GM18499 (cell line): ENCODE data around the gene MFAP5.

Experiments
- ATAC-seq: cut with Tn5 transposase; IDR thresholded peaks from one replicate; pipeline ENCODE4 v1.9.1; 2021; ENCODE audit warnings: moderate number of reproducible peaks; ENCODE audit not compliant: insufficient read depth, unreplicated experiment

The MFAP5 gene

GRCh38 chr12:8662593-8662992, at the start of gene MFAP5:
TSS of gene MFAP5 (minus strand) at chr12:8662826. CDS start at chr12:8662104, 722 bp downstream.
- ATAC-seq = no peak

GRCh38 chr12:8709124-8709830, 46.7 kb upstream of the MFAP5 start:
- ATAC-seq = no peak

DNA sequence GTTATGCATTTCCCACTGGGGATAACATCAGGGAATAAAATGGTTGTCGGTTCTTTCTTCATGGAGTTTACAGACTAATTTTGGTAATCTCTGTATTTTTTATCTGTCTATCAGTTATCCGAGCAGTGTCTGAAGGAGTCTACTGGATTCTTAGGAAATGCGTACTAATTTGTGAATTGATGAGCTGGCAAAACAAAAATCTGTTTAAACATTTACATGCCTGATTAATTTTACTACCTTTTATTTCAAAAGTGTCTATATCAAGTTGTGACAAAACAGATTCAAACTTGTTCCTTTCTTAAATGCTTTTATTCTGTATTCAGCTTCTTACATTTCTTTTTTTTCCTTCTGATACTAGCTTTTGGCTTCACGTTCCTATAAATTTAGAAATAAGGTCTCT, 39.5 kb upstream of the MFAP5 start:
- ATAC-seq = no peak

DNA sequence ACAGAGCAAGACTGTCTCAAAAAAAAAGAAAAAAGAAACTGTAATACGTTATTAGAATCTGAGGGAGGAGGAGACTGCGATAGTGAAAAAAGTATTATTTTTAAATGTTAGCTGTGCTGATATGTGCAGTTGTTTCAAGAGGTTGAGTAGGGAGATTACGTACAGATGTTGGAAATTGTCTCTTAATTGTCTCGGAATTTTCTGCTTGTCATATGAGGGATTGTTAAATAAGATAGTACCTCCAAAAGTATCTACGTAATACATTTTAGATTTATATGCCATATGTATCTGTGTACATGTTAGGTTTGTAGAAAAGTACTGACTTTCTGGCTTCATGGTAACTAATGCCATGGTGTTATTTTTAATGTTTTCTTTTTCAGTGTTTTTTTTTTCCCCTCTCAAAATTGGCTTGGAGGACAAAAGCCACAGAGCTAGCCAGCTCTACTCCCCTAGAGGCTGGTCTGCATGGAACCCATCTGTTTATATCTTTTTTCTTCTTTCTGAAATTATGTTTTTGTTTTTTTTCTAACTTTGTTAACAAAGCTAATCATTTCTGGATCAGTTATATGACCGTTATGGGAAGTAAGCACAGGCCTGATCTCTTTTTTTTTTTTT, 38.5 kb upstream of the MFAP5 start:
- ATAC-seq = no peak

DNA sequence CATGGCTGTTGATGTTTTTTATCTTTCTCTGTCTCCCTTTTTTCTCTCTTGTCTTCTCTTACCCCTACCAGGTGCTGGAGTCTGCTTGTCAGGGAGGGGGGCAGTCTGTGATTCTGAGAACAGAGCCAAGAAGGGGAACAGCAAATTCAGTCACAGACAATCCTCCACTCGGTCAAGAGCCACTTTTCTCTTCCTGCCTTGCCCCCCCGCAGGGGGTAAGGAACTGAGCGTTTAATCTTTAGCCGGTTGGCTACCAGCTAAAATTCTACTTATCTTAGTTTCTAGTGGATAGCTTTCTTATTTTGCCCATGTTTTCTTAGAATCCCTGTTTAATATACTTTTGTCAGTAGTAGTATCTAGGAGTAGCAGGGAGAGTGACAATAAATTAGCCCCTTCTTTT, 37.1 kb upstream of the MFAP5 start:
- ATAC-seq = no peak

GRCh38 chr12:8698879-8699278, 36.3 kb upstream of the MFAP5 start:
- no peak for ATAC-seq

DNA sequence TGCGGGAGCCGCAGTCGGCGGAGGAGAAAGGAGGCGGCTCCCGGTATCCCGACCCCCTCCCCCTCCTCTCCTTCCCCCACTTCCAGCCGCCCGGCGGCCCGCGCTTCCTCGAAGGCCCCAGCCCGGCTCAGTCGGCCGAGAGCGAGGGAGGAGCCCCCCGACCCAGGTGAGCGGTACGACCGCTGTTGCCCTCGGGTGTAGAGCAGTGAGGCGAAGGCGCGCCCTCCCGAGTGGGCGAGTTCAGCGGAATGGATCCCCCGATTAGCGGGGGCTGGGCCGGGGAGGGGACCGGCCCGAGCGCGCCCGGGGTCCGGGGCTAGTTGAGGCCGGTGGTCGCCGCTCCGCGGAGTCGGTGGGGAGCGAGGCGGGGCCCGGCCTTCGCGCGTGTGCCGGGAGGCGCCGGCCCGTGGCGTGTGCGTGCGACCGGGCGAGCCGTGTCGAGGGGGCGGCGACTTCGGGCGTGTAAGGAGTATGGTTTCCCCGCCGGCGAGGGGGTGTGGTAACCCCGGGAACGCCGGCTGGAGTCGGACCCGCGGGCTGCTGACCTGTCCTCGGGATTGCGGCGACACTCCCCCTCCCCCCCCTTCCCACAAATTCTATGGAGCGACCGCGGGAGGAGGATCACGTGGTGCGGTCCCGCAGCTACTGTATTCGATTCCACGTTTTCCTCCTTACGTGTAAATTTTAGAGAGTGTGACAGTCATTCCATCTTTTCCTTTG, 35.7 kb upstream of the MFAP5 start:
- ATAC-seq = no peak

DNA sequence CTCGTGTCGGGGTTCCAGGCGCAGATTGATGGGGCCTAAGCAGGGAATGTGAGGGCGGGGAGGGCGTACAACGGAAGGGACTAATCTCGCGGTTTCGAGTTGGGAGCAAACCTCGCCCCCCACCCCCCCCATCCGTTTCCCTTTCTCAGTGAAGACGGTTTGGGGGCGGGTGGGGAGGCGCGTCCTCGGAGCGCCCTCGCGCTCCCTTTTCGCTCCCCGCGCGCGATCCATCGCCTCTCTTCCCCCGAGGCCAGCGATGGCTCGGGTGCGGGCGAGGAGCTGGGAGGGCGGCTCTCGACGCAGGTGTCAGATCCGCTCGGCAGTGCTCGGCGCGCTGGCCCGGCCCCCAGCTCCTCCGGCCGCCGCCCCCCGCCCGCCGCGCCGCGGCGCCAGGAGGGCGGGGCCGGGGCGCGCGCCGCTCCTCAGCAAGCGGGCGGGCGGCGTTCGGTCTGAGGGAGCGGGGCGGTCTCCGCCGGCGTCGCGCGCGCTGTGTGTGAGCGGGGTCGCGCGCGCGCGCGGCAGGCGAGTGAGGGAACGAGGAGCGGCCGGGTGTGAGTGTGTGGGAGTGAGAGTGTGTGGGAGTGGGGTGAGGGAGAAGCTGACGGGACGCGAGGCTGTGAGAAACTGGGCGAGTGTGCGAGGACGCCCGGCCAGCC, 35.0 kb upstream of the MFAP5 start, which contains the start of gene RIMKLB:
Gene RIMKLB (plus strand): TSS at position 516 of the 656 bp plus-strand sequence. CDS start 15,876 bp downstream, outside the sequence.
- no peak for ATAC-seq

DNA sequence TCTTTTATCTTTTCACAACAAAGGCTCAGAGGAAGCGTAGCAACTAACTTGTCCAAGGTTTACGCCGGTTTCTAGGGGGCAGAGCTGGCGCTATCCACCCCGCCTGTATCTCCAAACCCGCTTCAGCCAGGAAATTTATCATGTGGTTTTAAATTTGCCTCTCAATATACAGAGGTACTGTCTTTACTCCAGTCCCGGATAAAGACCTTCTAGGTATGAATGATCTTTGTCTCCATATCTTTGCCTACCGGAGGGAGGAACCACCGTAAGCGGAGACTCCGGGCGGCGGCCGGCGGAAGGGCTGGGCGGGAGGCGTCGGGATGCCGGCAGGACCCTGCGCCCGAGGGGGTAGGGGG, 34.5 kb upstream of the MFAP5 start:
- ATAC-seq = no peak

- ATAC-seq = no peak
Observed at GRCh38 chr12:8696442-8697090, 33.9 kb upstream of the MFAP5 start.

DNA sequence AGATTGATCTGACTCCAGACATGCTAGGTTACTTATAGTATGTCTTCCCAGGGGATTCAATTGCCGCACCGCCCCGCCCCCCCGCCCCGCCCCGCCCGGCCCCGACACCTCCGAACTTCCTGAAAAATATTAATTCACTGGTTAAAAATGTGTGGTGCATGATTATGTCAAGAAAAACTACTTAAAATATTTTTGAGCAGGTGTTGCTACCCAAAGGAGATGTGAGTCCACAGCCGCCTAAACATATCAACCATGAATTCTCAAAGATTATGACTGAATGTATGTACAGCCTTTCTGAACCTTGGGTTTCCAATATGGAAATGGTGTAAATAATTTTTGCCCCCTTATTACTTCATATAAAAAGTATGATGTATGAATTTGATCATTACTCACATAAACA, 32.5 kb upstream of the MFAP5 start:
- ATAC-seq = no peak

- ATAC-seq = no peak
Observed at GRCh38 chr12:8692573-8692972, 29.9 kb upstream of the MFAP5 start.

DNA sequence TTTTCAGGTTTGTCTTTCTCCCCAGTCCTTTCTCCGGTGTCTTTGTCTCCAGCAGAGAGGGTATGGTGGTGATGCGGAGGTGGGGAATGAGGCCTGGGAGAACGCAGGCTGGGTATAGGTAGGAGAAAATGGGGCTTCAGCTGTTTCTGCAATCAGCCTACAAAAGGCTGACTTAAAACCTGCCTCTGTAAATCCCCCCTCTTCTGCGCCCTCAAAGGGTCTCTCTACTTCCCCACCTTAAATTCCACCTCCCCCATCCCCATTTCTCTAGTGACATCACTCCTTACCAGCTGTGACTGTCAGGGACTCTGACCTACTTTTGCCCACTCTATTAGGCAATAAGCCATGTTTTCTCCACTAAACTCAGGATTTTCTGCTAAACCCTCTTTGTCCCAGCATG, 27.1 kb upstream of the MFAP5 start:
- no peak for ATAC-seq

DNA sequence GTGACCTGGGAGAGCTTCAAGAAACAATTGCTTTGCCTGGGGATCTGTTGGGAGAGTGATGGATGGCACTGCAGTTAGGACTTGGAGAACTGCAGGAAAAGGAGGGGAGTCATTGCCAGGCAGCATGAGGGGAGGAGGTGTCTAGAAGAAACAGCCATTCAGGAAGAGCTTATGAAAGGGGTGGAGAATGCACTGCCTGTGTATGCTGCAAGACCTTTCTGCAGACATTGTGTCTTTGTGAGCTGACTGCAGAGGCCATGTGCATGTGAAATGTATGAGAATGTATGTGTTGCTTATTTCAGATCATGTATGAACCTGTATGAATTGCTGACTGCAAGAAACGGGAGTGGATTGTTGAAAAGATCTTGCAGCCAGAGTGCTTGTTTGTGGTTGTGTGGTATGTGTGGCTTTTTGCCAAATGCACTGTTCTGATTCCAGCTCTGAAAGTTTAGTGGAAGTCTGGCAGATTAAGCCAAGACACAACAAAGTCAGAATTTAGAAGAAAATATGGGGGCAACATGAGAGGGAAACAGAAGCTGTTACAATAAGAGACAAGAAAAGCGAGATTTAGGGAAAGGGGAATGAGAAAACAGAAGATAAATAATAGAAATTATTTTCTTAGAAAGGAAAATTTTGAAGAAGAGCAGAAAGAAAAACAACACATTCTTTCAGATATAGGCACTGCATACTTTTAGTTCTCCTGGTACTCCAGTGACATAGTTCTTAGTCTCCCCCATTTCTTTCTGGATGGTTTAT, 25.4 kb upstream of the MFAP5 start:
- ATAC-seq = no peak

- ATAC-seq = no peak
Observed at GRCh38 chr12:8685051-8685450, 22.4 kb upstream of the MFAP5 start.

DNA sequence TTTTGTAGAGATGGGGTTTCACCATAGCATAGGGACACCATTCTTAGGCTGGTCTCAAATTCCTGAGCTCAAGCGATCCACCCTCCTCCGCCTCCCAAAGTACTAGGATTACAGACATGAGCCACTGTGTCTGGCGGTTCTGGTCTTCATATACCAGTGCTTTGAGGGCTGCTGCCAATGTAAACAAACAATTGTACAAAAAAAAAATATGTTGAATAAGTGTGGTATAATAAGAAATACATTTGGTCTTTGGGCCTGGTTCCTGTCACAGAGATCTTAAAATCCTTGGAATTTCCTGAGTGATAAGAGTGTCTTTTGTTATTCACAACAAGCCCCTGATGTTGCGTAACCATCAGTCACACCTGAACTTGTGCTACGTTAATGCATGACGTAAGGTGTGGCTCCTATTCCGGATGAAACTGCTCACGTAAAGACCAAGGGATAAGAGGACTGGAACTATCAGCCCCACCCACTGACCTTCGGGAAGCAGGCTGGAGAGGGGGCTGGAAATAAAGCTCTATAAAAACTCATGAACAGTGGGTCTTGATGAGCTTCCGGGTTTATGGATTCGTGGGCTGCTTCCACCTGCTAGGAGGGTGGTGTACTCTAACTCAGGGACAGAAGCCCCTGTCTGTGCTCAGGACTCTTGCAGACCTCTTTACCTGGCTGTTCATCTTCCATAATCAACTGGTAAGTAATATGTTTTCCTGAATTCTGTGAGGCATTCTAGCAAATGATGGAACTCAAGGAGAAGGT, 18.7 kb upstream of the MFAP5 start:
- ATAC-seq = no peak

GRCh38 chr12:8680533-8680932, 17.9 kb upstream of the MFAP5 start:
- no peak for ATAC-seq

- ATAC-seq = no peak
Observed at GRCh38 chr12:8678661-8679111, 16.1 kb upstream of the MFAP5 start.

DNA sequence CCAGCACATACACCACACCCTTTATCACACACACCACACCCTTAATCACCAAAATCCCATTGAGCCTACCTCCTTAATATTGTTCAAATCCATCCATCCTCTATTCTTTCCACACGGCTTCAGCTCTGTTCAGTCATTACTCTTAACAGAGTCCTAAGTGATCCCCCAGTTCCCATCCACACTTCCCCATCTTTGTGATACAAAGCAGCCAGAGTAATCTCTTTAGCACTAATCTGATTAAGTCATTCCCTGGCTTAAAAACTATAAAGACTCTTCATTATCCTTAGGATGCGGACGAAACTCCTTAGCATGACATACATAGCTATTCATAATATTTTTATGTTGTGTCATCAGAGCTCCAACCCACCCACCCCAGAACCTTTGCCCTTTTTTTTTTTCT, 14.7 kb upstream of the MFAP5 start:
- no peak for ATAC-seq
